CD4-positive, alpha-beta T cell treated with Interleukin-6 at 100 ng/mL for 8 hours (primary cell): ENCODE measurements around the gene SLC16A3.

Experiments used
- DNase-seq: peaks from one replicate; pipeline ENCODE4 v3.0.0-alpha.2; 2020; ENCODE audit warnings: mixed read lengths, low spot score

Gene SLC16A3

DNA sequence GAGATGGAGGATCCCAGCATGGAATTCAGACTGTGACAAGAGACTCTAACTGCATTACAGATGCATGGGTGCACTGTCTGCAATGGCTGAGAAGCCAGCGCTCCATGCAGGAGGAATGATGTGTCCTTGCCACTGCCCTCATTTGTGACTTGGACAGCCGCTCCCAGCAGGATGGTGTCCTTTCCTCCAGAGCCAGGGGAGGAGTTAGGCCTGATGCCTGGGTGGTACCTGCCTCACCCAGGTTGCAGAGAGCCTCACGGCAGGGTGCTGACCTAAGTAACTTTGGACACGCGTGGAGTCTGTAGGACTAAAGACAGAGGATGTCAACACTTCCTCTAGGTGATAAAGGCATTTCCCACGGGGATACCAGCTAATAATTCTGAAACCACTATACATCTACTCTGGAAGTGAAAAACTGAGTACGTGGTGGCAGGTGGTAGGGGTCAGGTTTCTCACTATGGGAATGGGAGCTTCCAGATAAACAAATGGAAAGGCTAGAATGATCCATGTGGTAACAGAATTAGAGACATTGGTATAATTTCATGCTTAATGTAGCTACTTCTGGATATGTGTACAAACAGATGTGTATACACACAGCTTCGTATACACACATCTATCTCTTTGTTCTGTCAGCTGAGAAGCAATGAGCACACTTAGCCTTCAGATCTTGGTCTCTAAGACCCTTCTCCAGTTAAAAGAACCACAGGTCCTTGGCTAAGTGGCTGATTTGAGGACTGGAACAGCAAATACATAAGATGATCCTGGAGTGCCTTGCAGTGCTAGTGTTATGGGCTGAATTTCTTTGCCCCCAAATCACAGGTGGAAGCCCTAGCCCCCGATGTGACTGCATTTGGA, 58.4 kb downstream of the SLC16A3 start:
- no peak for DNase-seq

DNA sequence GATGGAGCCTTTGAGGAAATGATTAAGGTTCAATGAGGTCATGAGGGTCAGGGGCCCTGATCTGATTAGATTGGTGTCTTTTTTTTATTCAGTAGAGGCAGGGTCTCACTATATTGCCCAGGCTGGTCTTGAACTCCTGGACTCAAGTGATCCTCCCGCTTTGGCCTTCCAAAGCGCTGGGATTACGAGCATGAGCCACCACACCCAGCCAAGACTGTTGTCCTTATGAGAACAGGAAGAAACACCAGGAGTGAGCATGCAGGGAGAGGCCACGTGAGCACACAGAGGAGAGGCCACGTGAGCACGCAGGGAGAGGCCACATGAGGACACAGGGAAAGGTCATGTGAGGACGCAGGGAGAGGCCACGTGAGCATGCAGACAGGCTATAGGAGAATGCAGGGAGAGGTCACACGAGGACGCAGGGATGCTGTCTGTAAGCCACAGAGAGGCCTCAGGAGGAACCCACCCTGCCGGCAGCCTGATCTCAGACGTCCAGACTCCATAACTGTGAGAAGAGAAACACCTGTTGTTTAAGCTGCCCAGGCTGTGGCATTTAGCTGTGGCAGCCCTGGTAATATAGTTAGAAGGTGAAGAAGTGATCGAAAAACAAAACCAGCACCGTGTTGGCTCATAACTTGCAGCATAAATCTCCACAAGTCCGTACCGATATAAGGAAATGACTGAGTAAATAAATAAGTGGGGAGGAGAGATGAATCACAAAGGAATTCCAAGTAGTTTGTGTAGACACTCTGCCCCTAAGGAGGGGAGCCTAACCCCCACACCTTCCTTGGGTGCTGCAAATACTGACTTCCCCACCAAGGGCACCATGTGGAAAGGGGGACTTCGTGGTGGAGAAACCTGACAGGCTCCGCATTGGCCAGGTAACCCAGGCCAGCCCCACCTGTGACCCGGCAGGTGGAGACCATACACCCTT, 59.3 kb downstream of the SLC16A3 start:
- no peak for DNase-seq
